OCI-LY7 (cell line): ENCODE measurements around the gene SYNCRIP. TPM values are rescaled to one million over a fixed set of nuclear protein-coding genes. Genes with fewer than 3 reads are reported as not detected.

Experiments used
- small RNA-seq: library from RNA; depleted of rRNA; stranded (forward); fragments of <200 nt; gene quantifications from one replicate; pipeline ENCODE3, GENCODE V24; 2014
- total RNA-seq, 2 experiments: library from RNA; depleted of rRNA in 1 of 2; stranded (reverse); fragments of >200 nt in 1 of 2; shearing (Covaris generic) in 1 of 2; gene quantifications; 2 replicates each; pipeline ENCODE4 v1.2.3, GENCODE V29; 2014 to 2022

Gene SYNCRIP
- total RNA-seq, 2 experiments from 2014 or later: 73.5 to 188 TPM

Small RNA genes within 50 kb of the gene (small RNA-seq; reads per million reads assigned to genes)
- gene SNORD50B: not detected

Other genes starting within 250 kb of the SYNCRIP start
- not detected in 2 replicates for gene NT5E, start 192.8 kb downstream of the SYNCRIP start, total RNA-seq (2014; rRNA removed; shearing (Covaris generic))
- gene NT5E, start 192.8 kb downstream of the SYNCRIP start, total RNA-seq (2022): not detected in 2 replicates
- 73.4 and 86.0 TPM in 2 replicates for gene SNX14, start 49.0 kb downstream of the SYNCRIP start, total RNA-seq (2014; rRNA removed; shearing (Covaris generic))
- 70.1 and 75.3 TPM in 2 replicates for gene SNX14, start 49.0 kb downstream of the SYNCRIP start, total RNA-seq (2022)